Superior temporal gyrus (tissue), 1 donor: Measurements from ENCODE around the gene GALNT7.

Experiments used
- DNase-seq: peaks from one replicate; pipeline ENCODE4 v3.0.0-alpha.2; 2016; ENCODE audit errors: extremely low spot score

Gene GALNT7

DNA sequence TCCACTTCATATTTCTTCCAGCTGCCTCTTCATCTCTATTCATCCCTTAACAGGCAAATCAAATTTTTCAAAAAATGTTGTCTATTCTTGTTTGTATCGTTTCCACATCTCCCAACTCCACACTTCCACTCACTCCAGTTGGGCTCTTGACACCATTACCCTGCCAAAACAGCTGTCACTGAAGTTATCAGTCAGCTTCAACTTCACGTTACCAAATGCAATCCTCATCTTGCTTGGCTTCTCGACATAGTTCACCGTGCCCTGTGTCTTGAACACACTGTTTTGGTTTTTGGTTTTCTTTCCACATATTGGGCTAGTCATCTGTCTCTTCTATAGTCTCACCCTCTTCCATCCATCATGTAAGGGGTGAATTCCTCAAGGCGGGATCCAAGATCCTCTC lies 65.2 kb downstream of the GALNT7 start:
- no peak for DNase-seq

- DNase-seq = no peak
These were observed 66.4 kb downstream of the GALNT7 start for GRCh38 chr4:173235050-173235449.

- DNase-seq = no peak
These were observed 67.7 kb downstream of the GALNT7 start for GRCh38 chr4:173236301-173236700.

DNA sequence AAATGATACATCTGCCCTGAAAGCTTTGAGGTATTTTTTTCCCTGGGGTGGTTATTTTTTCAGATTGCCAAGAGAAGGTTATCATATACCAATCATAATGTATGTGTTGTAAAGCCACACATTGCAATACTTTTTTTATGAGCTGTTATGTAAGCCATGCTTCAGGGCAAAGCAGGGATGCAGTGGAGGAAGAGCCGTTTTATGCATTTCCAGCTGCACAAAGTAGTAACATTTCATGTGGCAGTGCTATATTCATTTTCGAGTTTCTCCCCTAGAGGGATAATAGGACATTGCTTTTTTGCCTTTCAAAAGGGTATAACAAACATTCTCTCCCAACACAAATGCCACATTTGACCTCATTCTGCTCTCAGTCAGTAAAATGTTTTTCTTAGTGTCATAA lies 68.5 kb downstream of the GALNT7 start:
- DNase-seq = no peak

DNA sequence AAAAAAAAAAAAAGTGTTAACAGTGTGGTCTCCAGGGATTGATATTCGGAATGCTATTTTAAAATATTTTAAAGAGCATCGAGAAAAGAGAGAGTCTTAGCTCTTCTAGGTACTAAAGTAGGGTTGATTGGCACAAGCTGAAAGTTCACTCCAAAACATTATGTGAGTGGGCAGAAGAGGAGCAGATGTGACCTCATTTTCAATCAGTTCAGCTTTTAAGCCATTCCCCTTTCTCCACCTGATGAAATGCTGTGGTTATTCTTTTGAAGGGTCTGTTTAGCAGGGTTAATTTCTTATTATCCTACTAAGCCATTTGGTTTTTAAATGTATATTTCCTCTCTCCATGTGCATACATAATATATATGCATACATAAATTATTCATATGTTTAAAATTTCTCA lies 69.2 kb downstream of the GALNT7 start:
- no peak for DNase-seq

DNA sequence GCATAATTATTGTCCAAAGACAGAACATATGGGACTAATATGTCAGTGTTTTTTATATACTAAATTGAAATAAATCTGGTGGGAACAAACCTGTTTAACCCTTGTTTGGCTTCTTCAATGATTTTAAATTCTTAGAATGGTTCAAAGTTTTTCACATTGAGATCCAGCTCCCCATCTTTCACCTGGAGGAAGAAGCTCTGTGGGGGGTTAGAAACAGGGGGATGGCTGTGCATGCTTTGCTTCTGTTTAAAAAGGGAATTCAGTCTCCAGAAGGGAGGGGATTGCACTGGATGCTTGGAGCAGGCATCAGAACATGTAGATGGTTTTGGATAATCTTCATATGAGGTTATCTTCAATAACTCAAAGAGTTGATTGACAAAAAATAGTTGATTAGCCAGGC lies 72.1 kb downstream of the GALNT7 start:
- DNase-seq = no peak

DNA sequence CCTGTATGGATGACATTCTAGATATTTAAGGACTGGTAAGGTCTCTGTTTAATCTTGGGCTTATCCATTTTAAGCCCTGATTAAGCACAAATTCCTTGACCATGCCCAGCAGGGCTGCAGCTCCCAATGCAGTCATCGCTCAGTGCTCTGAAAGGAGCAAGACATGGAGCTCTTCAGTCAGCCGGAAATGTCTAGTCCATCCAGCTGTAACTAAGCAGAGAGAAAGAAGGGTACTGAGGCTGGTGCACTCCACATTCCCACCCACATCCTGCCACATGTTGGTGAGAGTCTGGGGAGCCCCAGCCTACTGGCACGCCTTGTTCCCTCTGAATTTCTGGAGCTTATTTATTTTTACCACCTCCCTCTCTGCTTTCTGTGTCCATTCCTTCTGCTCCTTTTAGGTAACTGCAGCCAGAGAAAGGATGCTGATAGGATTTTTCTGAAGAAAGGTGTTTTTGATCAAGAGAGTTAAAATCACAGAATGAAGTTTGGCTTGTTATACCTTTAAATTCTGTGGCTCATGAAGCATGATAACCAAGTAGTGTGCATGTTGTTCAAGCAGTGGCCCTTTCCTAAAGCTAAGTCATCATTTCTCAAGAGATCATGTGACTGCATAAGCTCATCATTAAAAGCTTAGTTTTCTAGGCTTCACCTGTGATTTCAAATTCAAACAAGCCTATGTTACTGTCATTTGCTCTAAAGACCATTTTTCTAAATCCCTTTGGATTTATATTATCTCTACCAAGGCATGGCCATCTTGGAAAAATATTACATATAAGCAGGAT lies 74.0 kb downstream of the GALNT7 start:
- DNase-seq = no peak

- no peak for DNase-seq
These were observed 74.7 kb downstream of the GALNT7 start for GRCh38 chr4:173243321-173243720.

- no peak for DNase-seq
These were observed 75.5 kb downstream of the GALNT7 start for GRCh38 chr4:173243917-173244658.

GRCh38 chr4:173245952-173246351 lies 77.3 kb downstream of the GALNT7 start:
- DNase-seq = no peak

GRCh38 chr4:173246719-173247118 lies 78.1 kb downstream of the GALNT7 start:
- no peak for DNase-seq

DNA sequence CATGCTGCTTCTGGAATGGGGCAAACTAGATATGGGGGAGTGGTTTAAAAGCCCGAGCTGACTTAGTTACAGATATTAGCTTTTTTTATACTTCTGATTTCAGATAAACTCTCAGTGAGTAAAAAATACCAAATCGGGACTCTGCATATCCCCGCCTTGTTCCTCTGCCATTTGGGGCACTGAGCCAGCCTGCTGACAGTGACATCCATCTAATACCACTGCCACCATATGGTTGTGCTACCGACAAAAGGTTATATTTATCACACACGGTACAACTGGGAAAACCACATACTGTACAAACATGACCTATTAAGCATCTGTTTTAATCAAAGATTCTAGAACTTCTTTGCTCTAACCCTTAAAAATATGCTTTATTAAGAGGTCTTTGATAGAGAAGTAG lies 78.7 kb downstream of the GALNT7 start:
- DNase-seq = no peak

DNA sequence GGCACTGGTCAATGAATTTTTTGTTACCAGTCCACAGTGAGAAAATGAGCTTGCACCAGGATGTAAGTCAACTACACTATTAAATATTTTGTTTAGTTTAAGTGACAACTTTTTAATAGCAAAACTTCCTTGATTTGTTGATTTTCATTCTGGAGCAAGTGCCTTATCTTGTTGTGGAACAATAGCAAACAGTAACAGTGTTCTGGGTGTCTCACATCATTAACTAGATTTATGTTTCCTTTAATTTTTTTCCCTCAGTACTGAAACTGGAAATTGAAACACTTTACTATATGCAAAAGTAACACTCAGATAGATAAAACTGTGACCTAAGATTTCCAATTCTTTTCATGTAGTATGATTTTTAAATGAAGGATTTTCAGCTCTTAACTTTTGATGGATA lies 80.1 kb downstream of the GALNT7 start:
- no peak for DNase-seq

GRCh38 chr4:173252024-173252935 lies 83.7 kb downstream of the GALNT7 start:
- peak; percentile 77 for DNase-seq

DNA sequence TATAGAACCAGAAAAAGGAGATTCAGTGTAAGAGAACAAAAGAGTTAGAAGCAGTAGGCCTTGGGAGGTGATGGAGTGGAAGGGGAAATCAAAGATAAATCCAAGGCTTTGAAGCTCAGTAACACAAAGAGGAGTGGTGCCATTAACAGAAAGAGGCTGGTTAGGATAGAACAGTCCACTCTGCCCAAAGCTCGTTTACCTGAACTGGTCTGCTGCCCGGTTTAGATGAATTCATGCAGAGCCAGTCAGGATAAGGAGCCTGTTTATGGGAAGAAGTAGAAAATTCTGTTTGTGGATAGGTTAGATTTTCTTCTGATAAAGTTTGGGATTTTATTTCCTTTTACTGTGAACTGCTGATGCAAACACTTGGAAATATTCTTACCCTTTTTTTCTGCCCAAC lies 85.0 kb downstream of the GALNT7 start:
- DNase-seq = no peak

- DNase-seq = no peak
These were observed 86.0 kb downstream of the GALNT7 start for GRCh38 chr4:173254646-173255045.

GRCh38 chr4:173256825-173257224 lies 88.2 kb downstream of the GALNT7 start:
- DNase-seq = no peak

- peak; percentile 90 for DNase-seq
These were observed 89.4 kb downstream of the GALNT7 start for GRCh38 chr4:173257732-173258717.

GRCh38 chr4:173258866-173259265 lies 90.3 kb downstream of the GALNT7 start:
- no peak for DNase-seq

- DNase-seq = no peak
These were observed 90.7 kb downstream of the GALNT7 start for GRCh38 chr4:173259310-173259709.

DNA sequence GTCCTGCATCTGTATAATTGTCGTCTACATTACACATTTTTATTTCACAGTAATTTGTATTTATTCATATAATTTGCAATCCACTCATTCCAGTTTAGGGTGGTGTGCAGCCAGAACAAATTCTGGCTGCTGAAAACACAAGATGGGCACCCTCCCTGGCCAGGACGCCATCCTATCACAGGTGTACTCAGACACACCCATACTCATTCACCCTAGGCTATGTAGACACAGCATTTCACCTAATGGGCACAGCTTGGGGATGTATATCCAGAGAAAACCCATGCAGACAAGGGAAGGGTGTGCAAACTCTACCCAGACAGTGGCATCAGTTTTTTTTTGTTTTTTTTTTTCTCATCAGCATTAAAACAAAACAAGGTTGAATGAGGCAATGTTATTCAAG lies 92.4 kb downstream of the GALNT7 start:
- no peak for DNase-seq
